ENCODE results near the gene YTHDC2.

The YTHDC2 gene

DNA sequence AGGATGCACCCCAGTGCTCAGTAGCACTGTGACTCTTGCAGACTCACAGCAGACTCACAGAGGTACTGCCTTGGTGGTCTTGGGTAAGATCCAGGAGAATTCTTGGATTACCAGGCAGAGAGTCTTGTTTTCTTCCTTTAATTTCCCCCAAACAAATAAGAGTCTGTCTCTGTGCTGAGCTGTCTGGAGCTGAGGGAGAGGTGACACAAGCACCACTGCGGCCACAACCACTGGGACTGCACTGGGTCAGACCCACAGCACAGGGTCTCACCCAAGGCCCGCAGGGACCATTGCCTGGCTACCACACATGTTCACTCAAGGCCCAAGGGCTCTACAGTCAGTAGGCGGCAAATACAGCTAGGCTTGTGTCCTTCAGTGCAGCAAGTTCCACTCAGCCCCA, 11.4 kb upstream of the YTHDC2 start:
- Mint-ChIP-seq H3K36me3 (ENCODE audit: insufficient read depth) (peaks cover 1% of the 10 kb centered on the region), H3K27me3 (peaks cover 96% of the 10 kb centered on the region), H3K27ac (ENCODE audit: low read depth) (no peak overlapping the region), H3K4me1 (no peaks in the 10 kb centered on the region), H3K4me3 (no peak overlapping the region), H3K9me3 (no peaks in the 10 kb centered on the region)
- DNase-seq (ENCODE audit: low spot score in 2 of 2) (no peak), ATAC-seq (replicated peaks; ENCODE audit: extremely low read depth, poor library complexity, severe bottlenecking) (no peak)

GRCh38 chr5:113503146-113503545, 10.3 kb upstream of the YTHDC2 start:
- Mint-ChIP-seq H3K9me3 (no peaks in the 10 kb centered on the region), H3K4me3 (no peak overlapping the region), H3K27ac (ENCODE audit: low read depth) (no peak overlapping the region), H3K27me3 (peaks cover 94% of the 10 kb centered on the region), H3K36me3 (ENCODE audit: insufficient read depth) (peaks cover 1% of the 10 kb centered on the region), H3K4me1 (no peaks in the 10 kb centered on the region)
- ATAC-seq (replicated peaks; ENCODE audit: extremely low read depth, poor library complexity, severe bottlenecking) (no peak), DNase-seq (ENCODE audit: low spot score in 2 of 2) (no peak)

- H3K4me3 Mint-ChIP-seq = no peak overlapping the region
- no peaks in the 10 kb centered on the region for H3K4me1 Mint-ChIP-seq
- ATAC-seq (replicated peaks; ENCODE audit: extremely low read depth, poor library complexity, severe bottlenecking) = no peak
- peaks cover 94% of the 10 kb centered on the region for H3K27me3 Mint-ChIP-seq
- no peaks in the 10 kb centered on the region for H3K9me3 Mint-ChIP-seq
- no peak overlapping the region for H3K27ac Mint-ChIP-seq (ENCODE audit: low read depth)
- H3K36me3 Mint-ChIP-seq (ENCODE audit: insufficient read depth) = no peaks in the 10 kb centered on the region
- DNase-seq (ENCODE audit: low spot score in 2 of 2) = no peak
These were observed 8.3 kb upstream of the YTHDC2 start for GRCh38 chr5:113505181-113505580.

DNA sequence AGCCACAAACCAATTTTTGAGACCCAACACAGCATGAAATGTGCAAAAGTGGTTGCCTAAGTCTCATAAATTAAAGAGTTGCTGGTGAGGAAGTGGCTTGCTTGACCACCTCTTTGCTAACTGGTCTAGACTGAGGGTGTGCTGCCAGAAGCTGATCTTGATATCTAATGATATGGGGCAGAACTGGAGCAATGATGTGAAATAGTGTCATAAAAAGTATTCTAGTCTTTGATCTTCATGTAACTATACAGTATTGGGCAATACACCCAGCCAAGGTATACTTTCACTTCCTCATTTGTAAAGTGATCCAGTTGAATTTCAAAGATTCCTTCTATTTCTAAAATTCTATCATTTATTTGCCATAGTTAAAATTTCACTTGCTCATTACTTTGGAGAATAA, 5.9 kb upstream of the YTHDC2 start:
- peaks cover 77% of the 10 kb centered on the region for H3K27me3 Mint-ChIP-seq
- H3K27ac Mint-ChIP-seq (ENCODE audit: low read depth) = no peak overlapping the region
- H3K4me1 Mint-ChIP-seq = no peaks in the 10 kb centered on the region
- H3K4me3 Mint-ChIP-seq = no peak overlapping the region
- DNase-seq (ENCODE audit: low spot score in 2 of 2) = no peak
- ATAC-seq (replicated peaks; ENCODE audit: extremely low read depth, poor library complexity, severe bottlenecking) = peak; percentile 56
- H3K9me3 Mint-ChIP-seq = no peaks in the 10 kb centered on the region
- no peaks in the 10 kb centered on the region for H3K36me3 Mint-ChIP-seq (ENCODE audit: insufficient read depth)

DNA sequence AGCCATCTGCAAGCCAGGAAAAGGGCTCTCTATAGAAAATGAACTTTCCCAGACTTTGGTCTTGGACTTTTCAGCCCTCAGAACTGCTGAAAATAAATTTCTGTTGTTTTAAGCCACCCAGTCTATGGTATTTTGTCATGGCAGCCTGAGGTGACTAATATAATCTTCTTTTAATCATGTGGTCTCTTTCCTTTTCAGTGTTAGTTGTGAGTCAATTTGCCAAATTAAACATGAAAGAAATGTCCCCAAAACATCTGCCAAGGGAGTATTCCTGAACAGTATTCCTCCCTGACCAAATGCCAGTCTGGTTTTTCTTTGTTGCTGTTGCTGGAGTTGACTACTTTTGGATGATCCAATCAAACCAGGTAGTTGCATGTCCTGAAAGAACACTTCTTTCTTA, 4.7 kb upstream of the YTHDC2 start:
- peaks cover 9% of the 10 kb centered on the region for H3K4me1 Mint-ChIP-seq
- H3K27me3 Mint-ChIP-seq = peaks cover 66% of the 10 kb centered on the region
- H3K36me3 Mint-ChIP-seq (ENCODE audit: insufficient read depth) = peaks cover 3% of the 10 kb centered on the region
- DNase-seq (ENCODE audit: low spot score in 2 of 2) = no peak
- H3K9me3 Mint-ChIP-seq = no peaks in the 10 kb centered on the region
- H3K27ac Mint-ChIP-seq (ENCODE audit: low read depth) = no peak overlapping the region
- ATAC-seq (replicated peaks; ENCODE audit: extremely low read depth, poor library complexity, severe bottlenecking) = no peak
- H3K4me3 Mint-ChIP-seq = no peak overlapping the region

DNA sequence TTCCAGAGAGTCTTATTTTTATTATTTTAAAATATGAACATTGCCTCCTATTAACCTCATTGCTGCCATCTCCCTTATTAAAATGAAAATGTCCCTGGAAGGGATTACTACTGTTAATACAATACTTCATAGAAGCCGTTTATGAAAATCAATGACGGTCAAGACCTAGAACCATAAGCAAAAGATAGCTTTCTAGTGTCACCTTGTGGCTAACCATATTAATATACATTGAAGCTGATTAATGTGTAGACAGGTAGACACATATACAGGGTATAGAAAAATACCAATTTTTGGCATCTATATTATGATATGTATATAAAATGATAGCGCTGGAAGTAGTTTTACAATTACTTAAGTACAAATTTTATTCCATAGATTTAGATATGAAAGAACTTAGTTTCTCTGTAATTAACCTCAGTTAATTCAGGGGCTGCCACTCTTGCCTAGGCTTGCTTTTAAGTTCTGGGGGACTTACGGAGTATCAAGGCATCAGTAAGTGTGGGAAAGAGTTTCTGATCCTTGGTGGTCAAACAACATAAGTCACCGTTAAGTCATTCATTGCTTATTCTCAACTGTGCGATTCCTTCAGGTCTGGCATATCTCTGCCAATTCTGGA, 2.5 kb upstream of the YTHDC2 start:
- Mint-ChIP-seq H3K27ac (ENCODE audit: low read depth) (no peak overlapping the region), H3K36me3 (ENCODE audit: insufficient read depth) (peaks cover 10% of the 10 kb centered on the region), H3K27me3 (peaks cover 47% of the 10 kb centered on the region), H3K9me3 (no peaks in the 10 kb centered on the region), H3K4me1 (peaks cover 25% of the 10 kb centered on the region), H3K4me3 (no peak overlapping the region)
- ATAC-seq (replicated peaks; ENCODE audit: extremely low read depth, poor library complexity, severe bottlenecking) (no peak), DNase-seq (ENCODE audit: low spot score in 2 of 2) (no peak)

DNA sequence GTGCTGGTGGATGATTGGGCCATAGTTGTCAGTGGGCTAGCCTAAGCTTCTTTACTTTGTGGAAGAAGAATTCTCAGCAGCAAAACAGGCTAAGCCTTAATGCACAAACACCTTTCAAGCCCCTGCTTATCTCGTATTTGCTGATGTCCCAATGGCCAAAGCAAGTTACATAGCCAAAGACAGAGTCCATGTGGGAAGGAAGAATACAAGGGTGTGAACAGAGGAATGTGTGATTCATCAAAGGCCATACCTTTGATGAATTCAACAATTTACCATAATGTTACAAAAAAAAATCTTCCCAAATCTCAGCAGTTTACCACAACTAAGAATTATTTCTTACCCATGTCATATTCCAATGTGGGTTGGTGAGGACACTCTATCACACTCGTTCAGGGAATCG, 1.2 kb upstream of the YTHDC2 start:
- no peak for ATAC-seq (replicated peaks; ENCODE audit: extremely low read depth, poor library complexity, severe bottlenecking)
- Mint-ChIP-seq H3K4me1 (peaks cover 33% of the 10 kb centered on the region), H3K4me3 (no peak overlapping the region), H3K9me3 (no peaks in the 10 kb centered on the region), H3K36me3 (ENCODE audit: insufficient read depth) (peaks cover 10% of the 10 kb centered on the region), H3K27ac (ENCODE audit: low read depth) (no peak overlapping the region), H3K27me3 (peaks cover 33% of the 10 kb centered on the region)
- DNase-seq (ENCODE audit: low spot score in 2 of 2) = no peak

- no peak for ATAC-seq (replicated peaks; ENCODE audit: extremely low read depth, poor library complexity, severe bottlenecking)
- peak overlapping the region; percentile 92 for H3K27ac Mint-ChIP-seq (ENCODE audit: low read depth)
- DNase-seq (ENCODE audit: low spot score in 2 of 2) = no peak
- no peaks in the 10 kb centered on the region for H3K9me3 Mint-ChIP-seq
- peaks cover 16% of the 10 kb centered on the region for H3K27me3 Mint-ChIP-seq
- H3K4me3 Mint-ChIP-seq = peak overlapping the region; percentile 91
- H3K4me1 Mint-ChIP-seq = peaks cover 34% of the 10 kb centered on the region
- H3K36me3 Mint-ChIP-seq (ENCODE audit: insufficient read depth) = peaks cover 12% of the 10 kb centered on the region
These were observed 768 bp downstream of the YTHDC2 start for GRCh38 chr5:113514289-113514635.

GRCh38 chr5:113518884-113519283, 5.4 kb downstream of the YTHDC2 start:
- Mint-ChIP-seq H3K27ac (ENCODE audit: low read depth) (no peak overlapping the region), H3K4me1 (peaks cover 47% of the 10 kb centered on the region)

GRCh38 chr5:113519412-113519811, 5.9 kb downstream of the YTHDC2 start:
- Mint-ChIP-seq H3K4me3 (no peak overlapping the region), H3K27me3 (no peaks in the 10 kb centered on the region), H3K36me3 (ENCODE audit: insufficient read depth) (peaks cover 5% of the 10 kb centered on the region), H3K4me1 (peaks cover 43% of the 10 kb centered on the region), H3K27ac (ENCODE audit: low read depth) (peak overlapping the region; percentile 56), H3K9me3 (no peaks in the 10 kb centered on the region)
- DNase-seq (ENCODE audit: low spot score in 2 of 2) (no peak), ATAC-seq (replicated peaks; ENCODE audit: extremely low read depth, poor library complexity, severe bottlenecking) (no peak)

More at GRCh38 chr5:113518884-113519283, 5.4 kb downstream of the YTHDC2 start:
- Mint-ChIP-seq H3K9me3 (no peaks in the 10 kb centered on the region), H3K4me3 (no peak overlapping the region), H3K27me3 (no peaks in the 10 kb centered on the region), H3K36me3 (ENCODE audit: insufficient read depth) (peaks cover 8% of the 10 kb centered on the region)
- ATAC-seq (replicated peaks; ENCODE audit: extremely low read depth, poor library complexity, severe bottlenecking) (no peak), DNase-seq (ENCODE audit: low spot score in 2 of 2) (no peak)

- no peak for ATAC-seq (replicated peaks; ENCODE audit: extremely low read depth, poor library complexity, severe bottlenecking)
- H3K4me3 Mint-ChIP-seq = no peak overlapping the region
- no peaks in the 10 kb centered on the region for H3K27me3 Mint-ChIP-seq
- no peak for DNase-seq (ENCODE audit: low spot score in 2 of 2)
- peaks cover 41% of the 10 kb centered on the region for H3K4me1 Mint-ChIP-seq
- H3K9me3 Mint-ChIP-seq = no peaks in the 10 kb centered on the region
- H3K36me3 Mint-ChIP-seq (ENCODE audit: insufficient read depth) = peaks cover 5% of the 10 kb centered on the region
- H3K27ac Mint-ChIP-seq (ENCODE audit: low read depth) = no peak overlapping the region
These were observed 6.9 kb downstream of the YTHDC2 start for GRCh38 chr5:113520429-113520828.

DNA sequence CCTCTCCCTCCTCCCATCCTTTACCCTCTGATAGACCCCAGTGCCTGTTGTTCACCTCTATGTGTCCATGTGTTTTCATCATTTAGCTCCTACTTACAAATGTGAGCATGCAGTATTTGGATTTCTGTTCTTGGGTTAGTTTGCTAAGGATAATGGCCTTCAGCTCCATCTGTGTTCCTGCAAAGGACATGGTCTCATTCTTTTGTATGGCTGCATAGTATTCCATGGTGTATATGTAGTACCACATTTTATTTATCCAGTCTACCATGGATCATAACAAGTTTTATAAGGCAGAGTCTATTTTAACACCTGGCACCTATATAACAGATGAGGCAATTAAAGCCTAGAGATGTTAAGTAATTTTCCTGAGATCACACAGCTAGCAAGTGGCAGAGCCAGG, 7.4 kb downstream of the YTHDC2 start:
- no peaks in the 10 kb centered on the region for H3K27me3 Mint-ChIP-seq
- H3K27ac Mint-ChIP-seq (ENCODE audit: low read depth) = no peak overlapping the region
- DNase-seq (ENCODE audit: low spot score in 2 of 2) (no peak), ATAC-seq (replicated peaks; ENCODE audit: extremely low read depth, poor library complexity, severe bottlenecking) (no peak)
- H3K4me3 Mint-ChIP-seq = no peak overlapping the region
- H3K36me3 Mint-ChIP-seq (ENCODE audit: insufficient read depth) = peaks cover 5% of the 10 kb centered on the region
- H3K4me1 Mint-ChIP-seq = peaks cover 36% of the 10 kb centered on the region
- no peaks in the 10 kb centered on the region for H3K9me3 Mint-ChIP-seq

GRCh38 chr5:113523168-113523567, 9.7 kb downstream of the YTHDC2 start:
- H3K9me3 Mint-ChIP-seq = no peaks in the 10 kb centered on the region
- H3K27me3 Mint-ChIP-seq = no peaks in the 10 kb centered on the region
- DNase-seq (ENCODE audit: low spot score in 2 of 2) (no peak), ATAC-seq (replicated peaks; ENCODE audit: extremely low read depth, poor library complexity, severe bottlenecking) (no peak)
- peaks cover 7% of the 10 kb centered on the region for H3K36me3 Mint-ChIP-seq (ENCODE audit: insufficient read depth)
- H3K4me3 Mint-ChIP-seq = no peak overlapping the region
- H3K27ac Mint-ChIP-seq (ENCODE audit: low read depth) = peak overlapping the region; percentile 35
- H3K4me1 Mint-ChIP-seq = peaks cover 28% of the 10 kb centered on the region

GRCh38 chr5:113524927-113525326, 11.4 kb downstream of the YTHDC2 start:
- Mint-ChIP-seq H3K9me3 (no peaks in the 10 kb centered on the region), H3K4me1 (peaks cover 25% of the 10 kb centered on the region), H3K27me3 (no peaks in the 10 kb centered on the region), H3K4me3 (no peak overlapping the region), H3K36me3 (ENCODE audit: insufficient read depth) (peaks cover 9% of the 10 kb centered on the region), H3K27ac (ENCODE audit: low read depth) (no peak overlapping the region)
- ATAC-seq (replicated peaks; ENCODE audit: extremely low read depth, poor library complexity, severe bottlenecking) = no peak
- no peak for DNase-seq (ENCODE audit: low spot score in 2 of 2)
